HG03045 (cell line): Measurements from ENCODE around the gene EEPD1.
"Not testable (repeated sequence)": the region's sequence is repeated elsewhere in the genome, so short reads cannot be mapped to it uniquely, and the experiment has no call there.

Source experiments
- ATAC-seq: cut with Tn5 transposase; IDR thresholded peaks from one replicate; pipeline ENCODE4 v1.9.1; 2021; ENCODE audit warnings: mild to moderate bottlenecking, moderate library complexity; ENCODE audit not compliant: unreplicated experiment

The EEPD1 gene

GRCh38 chr7:36245684-36246299, 92.7 kb downstream of the EEPD1 start:
- no peak for ATAC-seq

- ATAC-seq: no peak
Observed at GRCh38 chr7:36249091-36249490, 96.0 kb downstream of the EEPD1 start.

- no peak for ATAC-seq
Observed at GRCh38 chr7:36253699-36254098, 100.6 kb downstream of the EEPD1 start.

- ATAC-seq: not testable (repeated sequence)
Observed at GRCh38 chr7:36258510-36259259, 105.6 kb downstream of the EEPD1 start.

- no peak for ATAC-seq
Observed at GRCh38 chr7:36260481-36260880, 107.4 kb downstream of the EEPD1 start.

- no peak for ATAC-seq
Observed at GRCh38 chr7:36261019-36261754, 108.1 kb downstream of the EEPD1 start.

GRCh38 chr7:36262309-36263094, 109.4 kb downstream of the EEPD1 start:
- no peak for ATAC-seq

GRCh38 chr7:36263095-36263484, 110.0 kb downstream of the EEPD1 start:
- ATAC-seq: no peak

GRCh38 chr7:36264123-36264801, 111.2 kb downstream of the EEPD1 start:
- no peak for ATAC-seq

GRCh38 chr7:36264913-36265516, 112.0 kb downstream of the EEPD1 start:
- ATAC-seq: no peak

- ATAC-seq: no peak
Observed at GRCh38 chr7:36265680-36266079, 112.6 kb downstream of the EEPD1 start.

GRCh38 chr7:36266190-36266589, 113.1 kb downstream of the EEPD1 start:
- ATAC-seq: no peak

GRCh38 chr7:36266683-36267082, 113.6 kb downstream of the EEPD1 start:
- no peak for ATAC-seq

GRCh38 chr7:36272211-36272566, 119.1 kb downstream of the EEPD1 start:
- ATAC-seq: no peak

GRCh38 chr7:36272567-36273269, 119.7 kb downstream of the EEPD1 start:
- ATAC-seq: no peak

- ATAC-seq: no peak
Observed at GRCh38 chr7:36273836-36274235, 120.8 kb downstream of the EEPD1 start.

GRCh38 chr7:36275735-36276284, 122.8 kb downstream of the EEPD1 start:
- no peak for ATAC-seq

- ATAC-seq: no peak
Observed at GRCh38 chr7:36276428-36277248, 123.6 kb downstream of the EEPD1 start.

- ATAC-seq: no peak
Observed at GRCh38 chr7:36277249-36277542, 124.1 kb downstream of the EEPD1 start.
